Progenitor cell of endocrine pancreas (in vitro differentiated cells): ENCODE results near the gene ZNF14. TPM values are rescaled to one million over a fixed set of nuclear protein-coding genes. Genes with fewer than 3 reads are reported as not detected.

Source experiments
- DNase-seq: peaks from one replicate; pipeline ENCODE4 v3.0.0; 2021; ENCODE audit warnings: low spot score; ENCODE audit not compliant: unreplicated experiment
- H3K27ac Mint-ChIP-seq: 2 replicates; pipeline ENCODE4 v1.8.0; 2021; ENCODE audit warnings: mild to moderate bottlenecking, moderate library complexity, mixed read lengths
- H3K27me3 Mint-ChIP-seq: 2 replicates; pipeline ENCODE4 v1.8.0; 2021; ENCODE audit warnings: mixed read lengths
- H3K36me3 Mint-ChIP-seq: 2 replicates; pipeline ENCODE4 v1.8.0; 2022; ENCODE audit warnings: mixed read lengths; ENCODE audit not compliant: insufficient read depth
- H3K4me1 Mint-ChIP-seq: 2 replicates; pipeline ENCODE4 v1.8.0; 2021; ENCODE audit warnings: low read depth, mixed read lengths
- H3K4me3 Mint-ChIP-seq: 2 replicates; pipeline ENCODE4 v1.8.0; 2021; ENCODE audit warnings: low read depth, mild to moderate bottlenecking, moderate library complexity, mixed read lengths
- H3K9me3 Mint-ChIP-seq: 2 replicates; pipeline ENCODE4 v1.8.0; 2021; ENCODE audit warnings: low read depth, mixed read lengths
- total RNA-seq: library from RNA; stranded (reverse); gene quantifications from 2 replicates; pipeline ENCODE4 v1.2.1, GENCODE V29; 2021
- TF ChIP-seq, protein P1 (sequence below): fragments of 200-600 bp; sonication (generic); IDR thresholded peaks from one replicate; pipeline ENCODE4 v1.5.0; 2021; ENCODE audit warnings: antibody characterized with exemption, mild to moderate bottlenecking; ENCODE audit not compliant: unreplicated experiment

Gene ZNF14
- total RNA-seq, 1 donor from 2014 or later = 12.4 TPM

DNA sequence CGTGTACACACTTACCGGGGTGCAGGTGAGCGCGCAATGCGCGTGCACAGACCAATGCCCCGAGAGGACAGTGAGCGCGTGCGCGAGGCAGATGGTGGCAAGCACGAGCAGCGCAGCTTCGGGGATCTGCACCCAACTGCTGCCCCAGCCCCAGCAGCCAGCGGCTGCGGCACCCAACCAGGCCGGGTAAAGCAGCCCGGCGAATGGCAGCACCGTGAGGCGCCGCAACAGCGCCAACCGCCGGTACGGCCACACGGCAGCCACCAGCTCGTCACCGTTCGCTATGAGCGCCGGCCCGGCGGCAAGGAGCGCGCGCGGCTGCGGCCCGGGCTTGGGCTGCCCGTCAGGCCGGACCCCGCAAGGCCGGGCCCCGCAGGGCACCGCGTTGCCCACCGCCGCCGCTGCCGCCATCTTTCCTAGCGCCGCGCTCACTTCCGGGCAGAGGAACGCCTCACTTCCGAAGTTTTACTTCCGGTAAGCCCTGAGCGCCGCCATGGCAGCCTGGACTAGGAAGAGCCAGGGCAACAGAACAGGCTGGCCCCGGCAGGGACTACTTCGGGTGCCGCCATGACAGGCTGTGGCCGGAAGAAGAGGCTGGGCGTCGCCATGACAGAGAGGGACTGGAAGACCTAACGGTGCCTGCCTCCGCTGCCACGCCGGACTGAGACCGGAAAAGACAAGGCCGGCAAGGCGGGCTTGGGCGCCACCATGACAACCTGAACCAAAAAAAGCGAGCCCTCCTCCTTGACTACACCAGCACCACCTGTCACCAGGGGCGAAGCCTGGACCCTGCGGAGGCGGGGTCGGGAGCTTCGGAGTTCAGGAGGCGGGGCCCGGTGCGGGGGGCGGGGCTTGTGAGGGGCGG, 69.4 kb downstream of the ZNF14 start, which contains the start of gene ATP13A1:
TSS of gene ATP13A1 (minus strand) at position 421 of the 865 bp plus-strand sequence. CDS start at position 411, 10 bp downstream.
- peaks cover under 1% of the 10 kb centered on the region for H3K36me3 Mint-ChIP-seq
- no peaks in the 10 kb centered on the region for H3K27me3 Mint-ChIP-seq
- TF ChIP-seq, protein P1, sequence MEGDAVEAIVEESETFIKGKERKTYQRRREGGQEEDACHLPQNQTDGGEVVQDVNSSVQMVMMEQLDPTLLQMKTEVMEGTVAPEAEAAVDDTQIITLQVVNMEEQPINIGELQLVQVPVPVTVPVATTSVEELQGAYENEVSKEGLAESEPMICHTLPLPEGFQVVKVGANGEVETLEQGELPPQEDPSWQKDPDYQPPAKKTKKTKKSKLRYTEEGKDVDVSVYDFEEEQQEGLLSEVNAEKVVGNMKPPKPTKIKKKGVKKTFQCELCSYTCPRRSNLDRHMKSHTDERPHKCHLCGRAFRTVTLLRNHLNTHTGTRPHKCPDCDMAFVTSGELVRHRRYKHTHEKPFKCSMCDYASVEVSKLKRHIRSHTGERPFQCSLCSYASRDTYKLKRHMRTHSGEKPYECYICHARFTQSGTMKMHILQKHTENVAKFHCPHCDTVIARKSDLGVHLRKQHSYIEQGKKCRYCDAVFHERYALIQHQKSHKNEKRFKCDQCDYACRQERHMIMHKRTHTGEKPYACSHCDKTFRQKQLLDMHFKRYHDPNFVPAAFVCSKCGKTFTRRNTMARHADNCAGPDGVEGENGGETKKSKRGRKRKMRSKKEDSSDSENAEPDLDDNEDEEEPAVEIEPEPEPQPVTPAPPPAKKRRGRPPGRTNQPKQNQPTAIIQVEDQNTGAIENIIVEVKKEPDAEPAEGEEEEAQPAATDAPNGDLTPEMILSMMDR = peak; percentile 34
- H3K9me3 Mint-ChIP-seq = no peaks in the 10 kb centered on the region
- peaks cover 23% of the 10 kb centered on the region for H3K4me1 Mint-ChIP-seq
- peak within 1 kb of the TSS; percentile 90 for H3K4me3 Mint-ChIP-seq
- peak within 1 kb of the TSS; percentile 96 for H3K27ac Mint-ChIP-seq
- peak; percentile 90 for DNase-seq

DNA sequence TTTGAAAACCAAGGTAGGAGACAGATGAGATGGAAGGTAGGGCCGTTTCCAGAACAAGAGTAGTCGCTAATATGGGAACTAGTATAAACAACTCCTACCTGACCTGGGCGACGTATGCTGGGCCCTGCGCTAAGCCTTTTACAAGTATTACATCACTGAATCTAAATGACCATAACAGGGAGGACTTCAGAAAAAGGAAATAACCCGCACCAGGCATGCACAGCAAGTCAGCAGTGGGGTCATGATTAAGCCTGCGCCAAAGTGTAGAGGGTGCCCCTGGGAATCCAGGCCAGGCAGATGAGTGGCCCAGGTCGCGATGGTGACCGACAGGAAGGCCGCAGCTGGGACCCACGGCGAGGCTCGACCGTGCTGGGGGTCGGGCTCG, 70.0 kb downstream of the ZNF14 start:
- peak overlapping the region; percentile 90 for H3K4me3 Mint-ChIP-seq
- DNase-seq = no peak
- peaks cover 18% of the 10 kb centered on the region for H3K4me1 Mint-ChIP-seq
- TF ChIP-seq, protein P1 = no peak
- H3K27me3 Mint-ChIP-seq = no peaks in the 10 kb centered on the region
- H3K9me3 Mint-ChIP-seq = no peaks in the 10 kb centered on the region
- peak overlapping the region; percentile 93 for H3K27ac Mint-ChIP-seq
- H3K36me3 Mint-ChIP-seq = peaks cover 5% of the 10 kb centered on the region

DNA sequence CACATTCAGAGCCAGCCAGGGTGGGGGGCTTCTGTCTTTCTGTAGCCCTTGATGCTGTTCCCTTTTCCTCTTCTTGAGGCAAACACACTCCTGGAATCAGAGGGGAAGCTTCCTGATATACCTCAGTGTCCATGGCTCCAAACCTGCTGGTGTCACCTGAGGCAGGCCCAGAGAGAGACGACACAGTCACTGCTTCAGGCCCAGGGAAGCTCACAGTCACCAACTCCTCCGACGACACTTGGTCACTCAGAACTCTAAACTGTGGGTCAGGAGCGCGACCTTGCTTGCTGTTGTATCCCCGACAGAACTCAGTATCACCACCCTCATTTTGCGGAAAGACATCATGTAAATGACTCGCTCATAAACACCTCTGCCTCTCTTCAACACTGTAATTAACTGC, 70.6 kb downstream of the ZNF14 start:
- Mint-ChIP-seq H3K27me3 (no peaks in the 10 kb centered on the region), H3K4me1 (peaks cover 18% of the 10 kb centered on the region), H3K9me3 (no peaks in the 10 kb centered on the region), H3K4me3 (peak overlapping the region; percentile 90), H3K27ac (peak overlapping the region; percentile 93), H3K36me3 (peaks cover 5% of the 10 kb centered on the region)
- TF ChIP-seq, protein P1 = no peak
- DNase-seq = no peak

DNA sequence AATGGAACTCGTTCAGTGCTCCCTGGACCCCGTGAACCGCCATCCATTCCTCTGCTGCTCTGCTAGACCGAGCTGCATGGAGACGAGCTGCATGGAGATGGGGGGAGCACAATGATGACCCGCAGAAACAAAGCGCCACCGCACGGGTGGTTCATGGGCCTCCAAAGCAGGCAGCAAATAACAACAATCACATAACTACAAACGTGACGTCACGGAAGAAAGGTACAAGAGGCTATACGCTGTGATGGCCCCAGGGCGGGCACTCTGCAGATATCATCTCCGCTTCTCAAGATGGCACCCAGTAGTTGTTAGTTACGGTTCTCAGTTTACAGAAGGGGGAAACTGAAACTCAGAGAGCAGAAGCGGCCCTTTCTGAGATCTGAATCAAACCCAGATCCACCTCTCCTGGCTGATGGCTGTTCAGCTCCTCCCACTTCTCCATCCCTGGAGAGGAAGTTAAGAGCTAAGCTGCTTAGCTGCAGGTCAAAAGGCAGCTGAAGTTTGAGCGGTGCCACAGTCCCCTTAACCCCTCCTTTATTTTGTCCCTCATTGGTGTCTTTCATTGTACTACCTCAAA, 71.1 kb downstream of the ZNF14 start:
- H3K9me3 Mint-ChIP-seq = no peaks in the 10 kb centered on the region
- H3K4me3 Mint-ChIP-seq = peak overlapping the region; percentile 90
- no peak for DNase-seq
- no peaks in the 10 kb centered on the region for H3K27me3 Mint-ChIP-seq
- peak overlapping the region; percentile 25 for H3K27ac Mint-ChIP-seq
- peaks cover 18% of the 10 kb centered on the region for H3K4me1 Mint-ChIP-seq
- TF ChIP-seq, protein P1 = no peak
- H3K36me3 Mint-ChIP-seq = peaks cover 7% of the 10 kb centered on the region

DNA sequence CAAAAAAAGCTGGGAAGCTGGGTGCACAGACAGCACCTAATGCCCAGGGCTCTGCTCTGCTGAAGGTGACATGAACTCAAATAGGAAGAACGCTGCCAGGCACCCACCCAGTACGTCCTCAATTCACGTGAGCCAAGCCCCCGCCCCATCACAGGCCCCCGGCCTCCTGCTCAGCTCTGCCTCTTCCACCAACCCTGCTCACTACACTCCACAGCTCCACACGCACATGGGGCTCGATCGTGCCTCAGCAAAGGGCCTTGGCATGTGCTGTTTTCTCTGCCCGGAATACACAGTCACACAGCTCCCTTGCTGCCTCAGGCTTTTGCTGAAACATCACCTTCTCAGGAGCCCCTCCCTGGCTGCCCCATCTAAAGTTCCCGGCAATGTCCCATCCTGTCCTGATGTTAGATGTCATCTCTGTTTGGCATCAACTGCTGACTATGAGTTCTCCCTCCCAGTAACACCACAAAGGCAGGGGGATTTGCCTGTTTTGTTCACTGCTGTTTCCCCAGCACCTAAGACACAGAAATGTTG, 71.7 kb downstream of the ZNF14 start:
- TF ChIP-seq, protein P1 = no peak
- Mint-ChIP-seq H3K27me3 (no peaks in the 10 kb centered on the region), H3K9me3 (no peaks in the 10 kb centered on the region), H3K36me3 (peaks cover 8% of the 10 kb centered on the region), H3K27ac (peak overlapping the region; percentile 25), H3K4me3 (peak overlapping the region; percentile 90), H3K4me1 (peaks cover 18% of the 10 kb centered on the region)
- no peak for DNase-seq
